ENCODE results near the gene EMP1.

EMP1 gene

DNA sequence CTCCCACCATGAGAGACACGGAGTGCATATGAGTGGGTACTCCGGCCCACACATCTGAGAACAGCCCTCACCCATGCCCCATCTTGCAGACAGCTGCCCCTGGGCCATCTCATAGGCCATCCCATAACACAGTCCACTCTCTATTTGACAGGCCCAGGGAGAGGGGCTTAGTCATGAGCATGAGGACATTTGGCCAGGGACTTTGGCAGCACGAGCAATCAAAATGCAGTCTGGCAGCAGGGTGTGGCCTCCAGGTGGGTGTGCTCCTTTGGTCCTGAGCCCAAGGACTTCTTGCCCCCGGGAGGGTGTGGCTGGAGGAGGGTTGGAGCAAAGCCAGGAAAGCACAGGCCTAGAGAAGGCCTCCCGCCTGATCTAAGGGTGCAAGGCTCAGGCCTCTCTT is 25.6 kb downstream of the EMP1 start:
- DNase-seq (ENCODE audit: low spot score): no peak

DNA sequence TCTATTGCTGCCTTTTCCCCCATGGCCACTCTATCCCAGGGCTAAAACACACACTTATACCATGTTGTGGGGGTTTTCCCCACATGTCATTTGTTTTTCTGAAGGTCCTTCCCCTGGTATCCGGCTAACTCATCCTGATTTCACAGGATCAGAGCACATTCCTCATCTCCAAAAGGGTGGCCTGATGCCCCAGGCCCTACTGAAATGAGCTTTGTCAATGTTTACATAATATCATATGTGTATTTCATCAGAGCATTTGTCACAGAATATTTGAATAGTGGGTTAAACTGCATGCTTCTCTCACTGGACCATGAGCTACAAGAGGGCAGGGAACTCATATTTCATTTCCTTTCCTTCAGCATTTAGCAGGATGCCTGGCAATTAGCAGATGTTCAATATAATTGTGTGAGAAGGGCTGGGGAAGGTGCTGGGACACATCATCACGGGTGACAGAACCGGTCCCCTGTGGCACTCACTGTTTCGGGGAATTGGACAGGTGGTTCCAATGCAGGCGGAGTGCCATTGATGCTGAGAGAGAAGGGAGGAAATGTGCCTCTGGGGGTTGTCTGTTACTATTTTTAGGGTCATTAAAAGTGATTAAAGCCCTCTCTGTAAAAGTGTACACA is 26.8 kb downstream of the EMP1 start:
- peak; percentile 60 for DNase-seq (ENCODE audit: low spot score)

DNA sequence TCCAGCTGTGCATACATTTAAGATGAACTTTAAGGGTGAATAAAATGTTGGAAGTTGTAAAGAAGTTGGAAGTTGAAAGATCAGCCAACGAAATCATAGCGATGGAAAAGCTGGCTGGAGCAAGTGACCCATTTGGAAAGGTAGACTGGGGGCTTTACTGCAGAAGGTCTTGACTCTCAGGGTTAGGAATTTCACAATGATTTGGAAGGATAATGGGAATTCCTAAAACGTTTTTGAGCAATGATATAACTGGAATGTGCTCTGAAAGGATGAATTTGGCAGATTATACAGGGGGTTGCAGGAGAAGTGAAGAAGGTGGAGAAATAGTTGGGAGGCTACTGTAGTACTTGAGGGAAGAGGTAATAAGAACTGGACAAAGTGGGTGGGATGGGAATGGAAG is 27.4 kb downstream of the EMP1 start:
- no peak for DNase-seq (ENCODE audit: low spot score)

DNA sequence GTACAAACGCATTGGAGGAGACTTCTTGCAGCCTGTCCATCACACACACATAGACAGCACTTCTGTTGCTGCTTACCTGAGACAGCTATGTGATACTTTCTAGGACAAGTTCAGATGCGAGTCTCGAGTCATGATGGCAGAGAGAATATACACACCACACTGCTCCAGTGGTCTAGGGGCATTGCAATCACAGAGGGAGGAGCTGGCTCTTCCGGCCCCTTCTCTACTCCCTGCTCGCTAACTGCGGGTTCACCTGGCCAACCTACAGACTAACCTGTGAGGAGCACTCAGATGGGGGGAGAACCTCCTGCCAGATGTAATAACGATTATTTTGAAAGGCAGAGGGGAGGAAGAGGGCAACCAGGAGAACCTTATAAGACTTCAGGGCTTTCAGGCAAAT is 30.7 kb downstream of the EMP1 start:
- DNase-seq (ENCODE audit: low spot score): no peak

DNA sequence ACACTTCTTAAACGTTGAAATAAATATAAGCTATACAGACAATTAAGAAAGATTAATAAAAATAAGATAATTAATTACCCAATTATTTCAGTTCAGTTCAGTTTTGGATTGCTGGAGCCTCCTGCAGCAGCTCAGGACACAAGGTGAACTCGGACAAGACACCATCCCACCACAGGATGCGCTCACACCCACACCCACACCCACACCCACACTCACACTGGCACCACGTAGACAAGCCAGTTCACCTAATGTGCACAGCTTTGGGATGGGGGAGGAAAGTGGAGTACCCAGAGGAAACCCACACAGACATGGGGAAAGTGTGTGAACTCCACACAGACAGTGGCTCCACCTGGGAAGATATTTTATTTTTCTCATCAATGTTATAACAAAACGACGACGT is 32.1 kb downstream of the EMP1 start:
- no peak for DNase-seq (ENCODE audit: low spot score)

DNA sequence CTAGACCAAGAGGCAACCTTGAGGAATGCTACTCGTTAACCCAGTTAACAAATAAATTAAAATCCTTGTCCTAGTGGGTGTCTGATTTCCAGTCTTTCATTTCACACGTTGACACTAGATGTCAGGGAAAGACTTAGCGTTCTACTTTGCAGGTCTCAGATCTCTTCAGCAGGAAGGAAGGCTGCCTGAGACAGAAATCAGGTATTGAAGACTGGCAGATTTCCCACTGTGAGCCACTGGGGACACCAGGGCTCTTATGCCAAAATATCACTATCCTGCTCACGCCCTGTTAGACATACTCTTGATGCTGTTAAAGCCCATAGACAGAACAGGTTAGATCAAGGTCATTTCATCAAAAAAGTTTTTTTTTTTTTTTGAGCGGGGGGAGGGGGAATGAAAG is 33.0 kb downstream of the EMP1 start:
- DNase-seq (ENCODE audit: low spot score): no peak

DNA sequence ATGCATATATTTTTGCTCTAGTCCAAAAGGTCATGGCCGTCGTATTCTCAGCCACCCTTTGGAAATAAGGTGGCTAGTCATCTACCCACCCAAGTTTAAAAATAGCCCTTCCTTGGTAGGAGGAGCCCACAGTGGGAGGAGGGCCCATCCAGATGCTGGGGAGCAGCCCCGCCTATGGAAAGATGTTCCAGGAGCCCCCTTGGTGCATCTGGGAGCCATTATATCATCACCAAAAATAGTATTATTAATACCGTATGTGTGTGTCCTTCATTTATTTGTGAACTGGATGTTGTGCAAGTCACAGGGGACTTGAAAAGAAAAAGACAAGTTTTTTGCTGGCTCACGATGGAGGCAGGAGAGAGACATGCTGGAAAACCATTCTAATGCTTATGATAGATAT is 34.0 kb downstream of the EMP1 start:
- no peak for DNase-seq (ENCODE audit: low spot score)

DNA sequence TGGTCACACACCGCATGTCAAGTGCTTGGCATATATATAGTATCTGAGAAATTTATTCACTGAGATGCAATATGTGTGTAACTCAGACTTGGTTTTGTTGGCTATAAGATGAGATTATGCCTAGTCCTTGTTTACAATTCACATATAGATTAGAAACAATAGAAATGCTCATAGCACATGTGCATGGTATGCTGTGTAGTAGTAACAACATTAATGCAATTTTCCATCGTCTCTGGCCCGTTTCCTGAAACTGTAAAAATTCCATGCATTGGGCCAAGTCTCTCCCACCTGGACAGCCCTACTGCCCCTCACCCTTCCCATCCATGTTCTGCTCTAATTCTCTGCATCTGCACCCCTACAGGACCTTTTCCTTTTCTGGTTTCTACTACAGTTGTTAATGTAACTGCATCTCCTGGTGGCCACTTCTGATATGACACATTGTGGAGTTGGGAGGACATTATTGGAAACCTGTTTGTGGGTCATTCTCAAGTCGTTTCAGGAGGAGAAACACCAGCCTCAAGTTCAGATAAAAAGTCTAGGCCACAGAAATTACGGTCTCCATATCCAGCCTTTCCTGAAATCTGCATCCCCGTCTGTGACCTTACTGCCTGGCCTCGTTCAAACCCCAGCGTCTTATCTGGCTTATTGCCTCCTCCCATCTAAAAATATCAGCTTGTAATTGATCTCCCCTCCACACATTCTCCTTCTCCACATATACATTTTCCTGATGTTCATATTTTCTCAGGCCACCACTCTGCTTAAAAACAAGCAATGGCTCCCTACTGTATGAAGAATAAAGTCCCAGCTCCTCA is 37.5 kb downstream of the EMP1 start:
- peak; percentile 60 for DNase-seq (ENCODE audit: low spot score)

DNA sequence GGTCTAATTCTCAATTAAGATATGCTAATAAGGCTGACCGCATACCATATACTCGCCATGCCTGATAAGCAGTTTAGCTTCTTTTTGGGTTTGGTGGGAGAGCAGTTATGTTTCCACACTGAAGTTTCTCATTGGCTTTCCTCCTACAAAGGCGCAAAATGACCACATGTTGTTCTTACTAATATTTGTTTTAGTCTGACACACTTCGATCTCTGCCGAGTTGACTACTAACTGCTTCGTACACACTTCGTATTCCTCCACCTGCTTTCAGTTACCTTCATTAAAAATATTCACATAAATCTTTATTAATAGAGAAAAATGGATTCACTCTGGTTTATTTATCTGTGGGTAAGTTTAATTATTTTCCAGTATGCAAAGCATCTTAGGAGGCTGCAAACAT is 41.7 kb downstream of the EMP1 start:
- no peak for DNase-seq (ENCODE audit: low spot score)

DNA sequence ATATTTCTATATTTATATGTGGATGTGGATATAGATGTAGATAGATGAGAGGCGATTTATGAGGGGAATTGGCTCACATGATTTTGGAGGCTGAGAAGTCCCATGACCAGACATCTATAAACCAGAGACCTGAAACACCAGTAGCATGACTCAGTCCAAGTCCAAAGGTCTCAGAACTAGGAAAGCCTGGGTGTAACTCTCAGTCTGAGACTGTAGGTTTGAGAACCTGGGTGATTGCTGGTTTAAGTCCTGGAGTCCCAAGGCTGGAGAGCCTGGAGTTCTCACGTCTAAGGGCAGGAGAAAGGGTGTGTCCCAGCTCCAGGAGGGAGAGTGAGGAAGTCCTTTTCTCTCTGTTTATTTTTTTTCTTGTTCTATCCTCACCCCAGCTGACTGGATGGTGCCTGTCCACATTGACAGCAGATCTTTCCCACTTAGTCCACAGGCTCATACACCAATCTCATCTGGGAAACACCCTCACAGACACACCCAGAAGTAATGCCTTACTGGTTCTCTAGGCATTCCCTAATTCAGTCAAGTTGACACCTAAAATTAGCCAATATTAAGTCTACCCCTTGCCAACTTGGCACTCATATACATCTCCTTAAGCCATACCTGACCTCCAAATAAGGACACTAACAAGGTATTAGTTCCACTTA is 45.4 kb downstream of the EMP1 start:
- DNase-seq (ENCODE audit: low spot score): peak; percentile 62

DNA sequence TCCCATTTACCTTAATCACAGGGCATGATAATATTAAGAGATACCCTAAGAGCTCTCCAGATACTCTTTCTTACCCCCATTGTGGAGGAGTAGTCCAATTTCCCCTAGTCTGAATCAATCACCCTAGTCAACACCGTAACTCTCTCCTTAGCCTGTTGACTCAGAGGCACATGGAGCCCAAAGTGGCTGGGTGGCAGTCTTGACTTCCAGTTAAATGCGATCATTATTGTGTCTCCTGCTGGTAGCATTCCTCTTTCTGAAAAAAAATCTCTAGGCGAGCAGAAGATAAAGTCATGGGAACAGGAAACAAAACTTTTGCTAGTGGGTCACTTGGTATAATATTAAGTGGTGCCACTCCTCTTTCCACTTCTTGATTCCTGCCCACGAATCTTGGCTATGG is 46.4 kb downstream of the EMP1 start:
- DNase-seq (ENCODE audit: low spot score): peak; percentile 17

DNA sequence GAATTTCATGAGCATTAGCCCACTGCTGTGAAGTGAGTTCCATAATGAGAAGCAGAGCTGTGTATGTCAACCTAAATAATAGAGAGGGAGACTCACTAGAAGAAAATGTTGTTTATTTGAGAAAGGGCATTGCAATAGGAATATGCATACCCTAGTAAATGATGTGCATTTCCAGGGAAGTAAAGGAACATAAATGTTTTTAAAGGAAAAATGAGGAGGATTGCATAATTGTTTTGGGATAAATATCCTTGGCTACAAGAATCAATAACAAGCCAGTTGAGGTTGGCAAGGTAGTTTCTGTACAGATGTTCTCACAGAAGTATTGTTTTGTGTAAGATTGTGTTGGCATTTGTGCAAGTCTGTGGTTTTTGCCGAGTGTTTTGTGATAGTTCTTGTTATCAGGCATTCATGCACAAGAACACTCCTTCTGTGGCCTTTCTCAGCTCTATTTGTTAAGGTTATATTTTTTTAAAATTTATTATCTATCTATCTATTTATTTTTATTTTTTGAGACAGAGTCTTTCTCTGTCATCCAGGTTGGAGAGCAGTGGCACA is 47.1 kb downstream of the EMP1 start:
- no peak for DNase-seq (ENCODE audit: low spot score)

DNA sequence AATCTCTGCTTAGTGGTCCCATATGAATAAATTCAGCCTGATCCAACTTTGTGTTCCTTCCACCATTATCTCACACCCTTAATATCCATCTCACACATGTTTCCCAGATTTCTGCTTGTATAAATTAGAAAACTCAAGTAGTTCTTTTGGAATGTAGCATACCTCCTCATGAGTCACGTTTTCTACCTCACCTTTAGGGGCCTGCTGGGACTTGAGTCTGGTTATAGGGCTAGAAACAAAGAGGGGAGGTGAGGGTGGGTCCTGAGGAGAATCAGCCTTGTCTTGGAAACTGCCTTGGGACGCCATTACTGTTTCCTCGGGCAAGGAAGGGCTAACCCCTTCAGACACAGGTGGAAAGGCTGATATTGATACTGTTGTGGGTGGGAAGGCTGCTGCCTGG is 51.1 kb downstream of the EMP1 start:
- DNase-seq (ENCODE audit: low spot score): no peak

DNA sequence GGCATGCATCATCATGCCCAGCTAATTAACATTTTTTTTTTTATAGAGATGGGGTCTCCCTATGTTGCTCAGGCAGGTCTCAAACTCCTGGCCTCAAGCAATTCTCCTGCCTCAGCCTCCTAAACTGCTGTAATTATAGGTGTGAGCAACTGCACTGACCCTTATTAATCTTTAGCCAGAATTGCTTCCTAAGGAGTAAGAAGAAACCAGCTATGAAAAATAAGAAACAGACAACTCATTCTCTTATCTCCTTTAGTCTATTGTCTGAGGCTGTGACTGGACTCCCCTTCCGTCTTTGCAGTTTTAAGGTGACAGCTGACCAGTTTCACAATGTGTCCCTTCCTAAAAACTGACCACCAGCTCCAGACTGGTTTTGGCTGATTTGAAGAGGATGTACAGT is 52.4 kb downstream of the EMP1 start:
- DNase-seq (ENCODE audit: low spot score): peak; percentile 55

DNA sequence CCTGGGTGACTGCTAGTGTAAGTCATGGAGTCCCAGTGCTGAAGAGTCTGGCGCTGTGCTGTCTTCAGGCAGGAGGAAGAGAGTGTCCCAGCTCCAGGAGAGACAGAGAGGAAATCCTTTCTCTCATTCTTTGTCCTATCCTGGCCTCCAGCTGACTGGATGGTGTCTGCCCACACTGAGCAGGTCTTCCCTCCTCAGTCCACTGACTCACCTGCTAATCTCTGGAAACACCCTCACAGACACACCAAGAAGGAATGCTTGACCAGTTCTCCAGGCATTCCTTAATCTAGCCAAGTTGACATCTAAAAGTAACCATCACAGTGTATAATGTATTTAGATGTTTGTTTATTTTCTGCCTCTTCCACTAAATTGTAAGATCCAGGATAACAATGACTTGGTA is 53.9 kb downstream of the EMP1 start:
- peak; percentile 93 for DNase-seq (ENCODE audit: low spot score)

DNA sequence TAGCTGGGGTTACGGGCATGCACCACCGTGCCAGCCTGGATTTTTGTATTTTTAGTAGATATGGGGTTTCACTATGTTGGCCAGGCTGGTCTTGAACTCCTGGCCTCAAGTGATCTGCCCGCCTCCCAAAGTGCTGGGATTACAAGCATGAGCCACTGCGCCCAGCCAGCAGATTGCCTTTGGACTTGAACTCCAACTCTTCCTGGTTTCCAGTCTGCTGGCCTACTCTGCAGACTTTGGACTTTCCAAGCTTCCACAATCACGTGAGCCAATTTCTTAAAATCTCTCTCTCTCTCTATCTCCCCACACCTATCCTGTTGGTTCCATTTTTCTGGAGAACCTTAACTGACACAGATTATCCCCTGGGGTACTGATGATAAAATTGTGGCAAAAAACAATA is 55.0 kb downstream of the EMP1 start:
- no peak for DNase-seq (ENCODE audit: low spot score)

DNA sequence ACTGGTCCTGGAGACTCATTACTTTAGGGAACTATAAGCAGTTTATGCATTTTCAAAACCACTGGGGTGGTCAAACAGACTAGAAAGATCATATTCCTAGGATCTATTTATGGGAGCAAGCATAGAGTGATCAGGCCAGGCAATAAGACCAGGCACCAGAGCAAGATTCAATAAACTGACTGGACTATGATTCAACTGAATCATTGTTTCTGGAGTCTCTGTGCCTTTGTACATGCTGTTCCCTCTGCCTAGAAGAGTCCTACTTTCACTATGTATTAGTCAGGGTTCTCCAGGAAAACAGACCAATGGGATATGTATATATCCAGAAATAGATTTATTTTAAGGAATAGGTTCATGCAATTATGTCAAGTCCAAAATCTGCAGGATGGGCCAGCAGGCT is 55.5 kb downstream of the EMP1 start:
- DNase-seq (ENCODE audit: low spot score): no peak

DNA sequence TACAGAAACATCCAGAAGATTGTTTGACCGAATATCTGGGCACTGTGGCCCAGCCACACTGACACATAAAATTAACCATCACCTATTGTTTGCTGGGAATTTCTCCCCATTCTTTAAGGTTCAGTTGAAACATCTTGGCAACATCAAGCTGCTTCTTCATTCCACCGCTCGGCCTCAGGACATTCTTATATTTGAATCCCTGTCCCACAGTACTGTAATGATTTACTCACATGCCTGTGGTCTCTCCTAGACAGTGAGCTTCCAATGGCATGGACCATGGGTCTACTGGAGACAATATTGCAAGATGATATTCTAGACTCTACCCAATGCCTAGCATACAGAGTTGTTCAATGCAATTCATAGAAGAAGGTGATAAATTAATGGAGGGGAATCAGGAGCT is 56.1 kb downstream of the EMP1 start:
- DNase-seq (ENCODE audit: low spot score): no peak

DNA sequence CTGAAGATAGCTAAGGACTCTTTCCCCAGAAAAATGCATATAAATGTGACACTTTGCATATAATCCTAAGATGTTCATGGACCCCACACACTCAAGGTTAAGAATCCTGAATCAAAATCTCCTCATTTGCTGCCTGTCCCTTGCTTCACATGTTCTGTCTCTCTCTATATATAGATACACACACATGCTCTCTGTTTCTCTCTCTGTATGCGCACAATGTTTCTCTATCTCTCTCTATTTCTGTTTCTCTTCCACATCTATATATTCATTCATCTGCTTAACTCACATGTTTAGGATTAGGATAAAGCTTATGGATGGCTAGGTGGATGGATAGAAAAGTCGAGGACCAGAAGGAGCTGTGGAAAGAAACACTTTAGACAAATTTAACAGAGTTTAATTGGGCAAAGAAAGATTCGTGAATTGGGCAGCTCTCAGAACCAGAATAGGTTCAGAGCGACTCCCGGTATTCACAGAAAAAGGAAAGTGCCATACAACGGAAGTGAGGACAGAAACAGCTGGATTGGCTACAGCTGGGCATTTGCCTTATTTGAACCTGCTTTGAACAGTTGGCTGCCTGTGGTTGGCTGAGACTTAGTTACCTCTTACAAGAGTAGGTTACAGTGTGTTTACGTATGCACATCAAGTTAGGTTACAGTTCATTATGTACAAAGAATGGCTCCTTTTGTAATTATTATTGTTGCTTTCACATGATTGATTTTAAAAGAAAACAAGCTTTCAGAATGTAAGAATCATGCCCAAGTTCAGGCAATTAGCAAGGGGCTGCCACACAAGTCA is 57.6 kb downstream of the EMP1 start:
- no peak for DNase-seq (ENCODE audit: low spot score)

DNA sequence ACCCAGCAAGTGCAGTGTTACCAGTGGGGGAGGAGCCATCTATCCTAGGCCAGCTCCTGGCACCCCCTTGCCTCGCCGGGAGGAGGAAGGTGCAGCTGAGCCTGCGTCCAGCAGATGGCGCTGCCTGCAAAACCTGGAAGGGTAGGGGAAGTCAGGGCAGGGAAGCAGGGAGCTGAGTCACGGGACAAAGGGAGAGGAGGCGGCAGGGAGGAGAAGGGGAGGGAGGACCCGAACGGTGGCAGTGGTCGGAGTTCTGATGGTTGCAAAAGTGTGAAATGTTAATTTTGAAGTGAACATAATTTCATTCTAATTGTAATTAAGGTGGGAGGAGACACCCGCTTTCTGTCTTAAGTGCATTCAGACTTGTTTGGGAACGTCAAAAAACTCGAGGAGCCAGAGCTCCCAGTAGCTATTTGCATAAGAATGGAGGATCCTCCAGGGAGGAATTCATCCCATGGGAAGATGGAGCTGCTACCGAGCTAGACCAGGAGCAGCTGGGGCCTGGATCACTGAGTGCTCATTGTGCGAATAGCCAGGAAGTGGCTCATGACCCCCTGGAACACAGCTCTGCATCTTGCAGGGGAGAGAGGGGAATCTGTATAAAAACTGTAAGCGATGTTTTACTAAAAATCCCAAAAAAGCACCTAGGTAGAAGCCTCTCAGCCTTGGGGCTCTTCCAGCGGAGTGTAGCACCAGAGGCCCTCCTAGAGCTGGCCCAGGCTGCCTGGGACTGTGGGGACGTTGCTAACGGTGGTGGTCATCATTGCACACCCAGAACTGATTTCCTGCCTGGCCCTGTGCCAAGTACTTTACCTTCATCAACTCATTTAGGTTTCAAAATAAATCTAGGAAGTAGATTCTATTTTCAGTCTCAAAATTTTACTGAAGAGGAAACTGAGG is 59.5 kb downstream of the EMP1 start:
- peak; percentile 94 for DNase-seq (ENCODE audit: low spot score)

DNA sequence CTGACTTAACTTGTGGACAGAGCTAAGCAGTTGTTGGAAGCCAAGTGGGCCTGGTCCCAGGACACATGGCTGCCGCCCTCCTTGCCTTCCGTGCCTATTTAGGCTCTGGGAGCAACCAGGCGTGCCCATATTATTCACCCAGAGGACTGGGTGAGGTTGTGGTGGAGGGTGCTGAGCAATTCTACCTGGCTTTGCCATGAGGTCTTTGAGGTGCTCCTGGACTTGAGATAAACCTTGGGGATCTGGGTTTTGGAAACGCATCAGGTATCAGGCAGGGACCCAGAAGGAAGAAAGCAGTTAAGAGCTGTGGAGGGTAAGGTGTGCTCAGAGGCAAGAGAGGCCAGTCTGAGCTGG is 60.1 kb downstream of the EMP1 start:
- peak; percentile 53 for DNase-seq (ENCODE audit: low spot score)

All from kidney tubule cell (primary cell).